Measurements from ENCODE around the gene ONECUT1.

DNA sequence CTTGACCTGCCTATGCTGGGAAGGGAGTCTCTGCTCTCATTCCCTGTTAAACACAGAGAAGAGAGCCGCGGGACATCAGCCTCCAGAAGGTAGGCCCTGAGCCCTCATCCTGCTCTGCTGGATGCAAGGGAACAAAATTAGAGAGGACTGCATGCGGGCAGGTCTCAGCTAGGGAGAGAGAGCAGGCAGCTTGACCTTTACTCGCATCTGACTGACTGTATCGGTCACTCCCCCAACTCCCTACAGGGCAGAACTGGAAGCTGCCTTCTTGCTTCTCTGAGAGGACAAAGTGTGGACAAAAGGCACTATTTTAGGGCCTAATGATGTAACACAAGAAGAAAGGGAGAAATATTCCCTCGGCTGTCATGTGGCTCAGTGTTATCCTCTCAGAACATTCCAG lies 72.2 kb downstream of the ONECUT1 start:
- TF ChIP-seq CTCF (IDR thresholded peaks at IDR 0.05 in 4 of 5, conservative IDR thresholded peaks at IDR 0.05 in 1 of 5) (no peak), POLR2A (IDR thresholded peaks at IDR 0.05) (no peak)

Data from gastrocnemius medialis (tissue), 4 donors.